Stimulated activated CD8-positive, alpha-beta memory T cell treated with anti-CD3 and anti-CD28 coated beads, Interleukin-12 subunit alpha, Interleukin-12 subunit beta, amount 100 ng/mL, for 1 hour (primary cell): ENCODE measurements around the gene CPEB1.
"Not testable (repeated sequence)": the region's sequence is repeated elsewhere in the genome, so short reads cannot be mapped to it uniquely, and the experiment has no call there.

Experiments used
- DNase-seq: peaks from one replicate; pipeline ENCODE4 v3.0.0-alpha.2; 2020; ENCODE audit warnings: low read depth

Gene CPEB1

GRCh38 chr15:82513587-82513986 lies 133.6 kb downstream of the CPEB1 start:
- not testable (repeated sequence) for DNase-seq

GRCh38 chr15:82507693-82508092 lies 139.5 kb downstream of the CPEB1 start:
- not testable (repeated sequence) for DNase-seq

- DNase-seq, result not testable (repeated sequence)
Observed at GRCh38 chr15:82507087-82507486, 140.1 kb downstream of the CPEB1 start.

- DNase-seq, result not testable (repeated sequence)
Observed at GRCh38 chr15:82505842-82506241, 141.3 kb downstream of the CPEB1 start.

GRCh38 chr15:82504074-82504473 lies 143.1 kb downstream of the CPEB1 start:
- not testable (repeated sequence) for DNase-seq

GRCh38 chr15:82502700-82503339 lies 144.3 kb downstream of the CPEB1 start:
- DNase-seq, result not testable (repeated sequence)

GRCh38 chr15:82500772-82501171 lies 146.4 kb downstream of the CPEB1 start:
- DNase-seq, result not testable (repeated sequence)

- DNase-seq, result not testable (repeated sequence)
Observed at GRCh38 chr15:82497978-82498377, 149.2 kb downstream of the CPEB1 start.
